ENCODE results near the gene MST1. TPM values are rescaled to one million over a fixed set of nuclear protein-coding genes. Genes with fewer than 3 reads are reported as not detected.

Gene MST1
- total RNA-seq, 2 donors from 2014 or later = 8.3 to 9.2 TPM

GRCh38 chr3:49717211-49717958 is 28.1 kb upstream of the MST1 start:
- Histone ChIP-seq H3K4me3 (no peak overlapping the region), H3K36me3 (peaks cover 23% of the 10 kb centered on the region), H3K27ac (no peak overlapping the region), H3K27me3 (replicated peaks; ENCODE audit: insufficient read depth) (no peaks in the 10 kb centered on the region), H3K4me1 (ENCODE audit: control insufficient read depth in 1 of 2, low read depth in 2 of 2) (peaks cover 8 to 20% of the 10 kb centered on the region in 2 donors), H3K9me3 (no peaks in the 10 kb centered on the region)
- ATAC-seq (ENCODE audit: insufficient number of reproducible peaks, low FRiP score, low read depth) = no peak
- TF ChIP-seq CTCF (IDR thresholded peaks at IDR 0.05) = no peak
- no peak for DNase-seq (ENCODE audit: low spot score)

- H3K27ac ChIP-seq = no peak overlapping the region
- ATAC-seq (ENCODE audit: insufficient number of reproducible peaks, low FRiP score, low read depth) (no peak), DNase-seq (ENCODE audit: low spot score) (no peak)
- H3K36me3 ChIP-seq = peaks cover 28% of the 10 kb centered on the region
- H3K4me1 ChIP-seq (ENCODE audit: control insufficient read depth in 1 of 2, low read depth in 2 of 2) = peaks cover 7 to 18% of the 10 kb centered on the region in 2 donors
- no peak overlapping the region for H3K4me3 ChIP-seq
- no peaks in the 10 kb centered on the region for H3K9me3 ChIP-seq
- no peaks in the 10 kb centered on the region for H3K27me3 ChIP-seq (replicated peaks; ENCODE audit: insufficient read depth)
- no peak for TF ChIP-seq CTCF (IDR thresholded peaks at IDR 0.05)
Measured at GRCh38 chr3:49716691-49717210, 27.5 kb upstream of the MST1 start.

DNA sequence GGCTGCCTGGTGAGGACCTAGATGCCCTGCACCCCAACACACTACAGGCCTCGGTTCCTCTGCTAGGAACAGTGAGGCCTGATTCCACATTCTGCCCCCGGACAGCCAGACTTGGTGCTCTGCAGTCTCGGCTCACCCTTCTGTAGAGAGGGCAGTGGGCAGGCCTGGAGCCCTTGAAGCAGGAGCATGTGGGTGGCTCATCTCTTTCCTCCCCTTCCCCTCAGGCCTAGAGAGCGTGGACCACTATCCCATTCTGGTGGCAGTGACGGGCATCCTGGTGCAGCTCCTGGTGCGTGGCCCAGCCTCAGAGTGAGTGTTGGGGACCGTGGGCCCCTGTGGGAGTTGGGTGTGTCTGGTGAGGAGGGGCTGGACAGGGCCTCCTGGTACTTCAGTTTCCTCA is 26.9 kb upstream of the MST1 start:
- Histone ChIP-seq H3K36me3 (peaks cover 28% of the 10 kb centered on the region), H3K4me3 (no peak overlapping the region), H3K9me3 (no peaks in the 10 kb centered on the region), H3K27me3 (replicated peaks; ENCODE audit: insufficient read depth) (no peaks in the 10 kb centered on the region), H3K4me1 (ENCODE audit: control insufficient read depth in 1 of 2, low read depth in 2 of 2) (peaks cover 7 to 18% of the 10 kb centered on the region in 2 donors), H3K27ac (no peak overlapping the region)
- TF ChIP-seq CTCF (IDR thresholded peaks at IDR 0.05) = no peak
- DNase-seq (ENCODE audit: low spot score) (no peak), ATAC-seq (ENCODE audit: insufficient number of reproducible peaks, low FRiP score, low read depth) (no peak)

GRCh38 chr3:49715611-49716121 is 26.4 kb upstream of the MST1 start:
- H3K9me3 ChIP-seq = no peaks in the 10 kb centered on the region
- ATAC-seq (ENCODE audit: insufficient number of reproducible peaks, low FRiP score, low read depth) = no peak
- peaks cover 30% of the 10 kb centered on the region for H3K36me3 ChIP-seq
- H3K4me1 ChIP-seq (ENCODE audit: control insufficient read depth in 1 of 2, low read depth in 2 of 2) = peaks cover 7 to 18% of the 10 kb centered on the region in 2 donors
- H3K4me3 ChIP-seq = no peak overlapping the region
- no peak for DNase-seq (ENCODE audit: low spot score)
- no peak overlapping the region for H3K27ac ChIP-seq
- H3K27me3 ChIP-seq (replicated peaks; ENCODE audit: insufficient read depth) = no peaks in the 10 kb centered on the region
- no peak for TF ChIP-seq CTCF (IDR thresholded peaks at IDR 0.05)

DNA sequence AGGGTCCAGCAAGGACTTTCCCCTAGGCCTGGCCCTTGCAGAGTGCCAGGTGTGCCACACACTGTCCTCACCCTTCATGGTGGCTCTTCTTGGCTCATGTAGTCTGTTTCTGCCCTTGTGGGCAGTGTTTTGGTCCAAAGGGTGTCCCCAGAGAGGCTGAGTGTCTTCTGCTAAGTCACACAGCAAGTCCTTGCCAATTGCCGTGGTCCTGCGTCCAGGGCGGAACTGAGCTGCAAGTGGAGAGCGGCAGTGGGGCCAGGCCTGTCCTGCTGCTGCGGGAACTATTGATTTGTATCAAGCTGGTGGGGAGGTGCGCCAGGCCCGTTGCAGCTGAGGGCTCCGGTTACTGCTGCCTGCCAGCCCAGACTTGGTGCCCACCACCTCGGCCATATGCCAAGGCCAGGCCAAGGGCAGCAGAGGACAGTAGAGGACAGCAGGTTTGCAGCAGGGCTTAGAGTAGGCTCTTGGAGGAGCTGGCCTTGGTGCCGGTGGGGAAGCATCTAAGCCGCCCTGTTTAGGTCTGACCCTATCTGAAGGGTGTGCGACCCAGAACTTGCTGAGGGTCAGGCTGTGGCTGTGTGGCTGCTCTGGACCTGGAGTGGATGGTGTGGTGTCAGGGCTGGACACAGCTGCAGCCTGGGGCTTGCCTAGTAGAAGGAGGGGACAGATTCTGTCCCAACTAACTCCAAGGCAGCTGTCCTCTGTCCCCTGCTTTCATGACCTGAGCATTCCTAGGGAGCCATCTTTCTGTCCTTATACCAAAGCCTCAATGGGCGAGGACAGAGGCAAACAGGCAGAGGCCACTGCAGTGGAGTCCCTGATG is 25.7 kb upstream of the MST1 start:
- Histone ChIP-seq H3K27ac (no peak overlapping the region), H3K4me3 (no peak overlapping the region), H3K36me3 (peaks cover 30% of the 10 kb centered on the region), H3K27me3 (replicated peaks; ENCODE audit: insufficient read depth) (no peaks in the 10 kb centered on the region), H3K9me3 (no peaks in the 10 kb centered on the region), H3K4me1 (ENCODE audit: control insufficient read depth in 1 of 2, low read depth in 2 of 2) (peaks cover 7 to 12% of the 10 kb centered on the region in 2 donors)
- DNase-seq (ENCODE audit: low spot score) (no peak), ATAC-seq (ENCODE audit: insufficient number of reproducible peaks, low FRiP score, low read depth) (no peak)
- no peak for TF ChIP-seq CTCF (IDR thresholded peaks at IDR 0.05)
